AG10803 (cell line): ENCODE measurements around the gene GNE.
A peak's percentile ranks its signal among the peaks of the same experiment; 100 is the strongest.

ENCODE experiments used
- DNase-seq: peaks from one replicate; pipeline ENCODE4 v3.0.0; 2010; ENCODE audit warnings: low read depth
- H3K4me3 ChIP-seq: 2 replicates; pipeline ENCODE4 v1.5.1; 2011; ENCODE audit warnings: mild to moderate bottlenecking, low read length, control low read depth
- TF ChIP-seq, protein P1 (sequence below): conservative IDR thresholded peaks from 2 replicates; pipeline ENCODE4 v1.5.1; 2011; ENCODE audit warnings: mild to moderate bottlenecking, low read length, control low read depth, inconsistent platforms

The GNE gene

GRCh38 chr9:36169708-36170107, 88.5 kb downstream of the GNE start:
- no peak overlapping the region for H3K4me3 ChIP-seq
- no peak for DNase-seq
- TF ChIP-seq, protein P1, sequence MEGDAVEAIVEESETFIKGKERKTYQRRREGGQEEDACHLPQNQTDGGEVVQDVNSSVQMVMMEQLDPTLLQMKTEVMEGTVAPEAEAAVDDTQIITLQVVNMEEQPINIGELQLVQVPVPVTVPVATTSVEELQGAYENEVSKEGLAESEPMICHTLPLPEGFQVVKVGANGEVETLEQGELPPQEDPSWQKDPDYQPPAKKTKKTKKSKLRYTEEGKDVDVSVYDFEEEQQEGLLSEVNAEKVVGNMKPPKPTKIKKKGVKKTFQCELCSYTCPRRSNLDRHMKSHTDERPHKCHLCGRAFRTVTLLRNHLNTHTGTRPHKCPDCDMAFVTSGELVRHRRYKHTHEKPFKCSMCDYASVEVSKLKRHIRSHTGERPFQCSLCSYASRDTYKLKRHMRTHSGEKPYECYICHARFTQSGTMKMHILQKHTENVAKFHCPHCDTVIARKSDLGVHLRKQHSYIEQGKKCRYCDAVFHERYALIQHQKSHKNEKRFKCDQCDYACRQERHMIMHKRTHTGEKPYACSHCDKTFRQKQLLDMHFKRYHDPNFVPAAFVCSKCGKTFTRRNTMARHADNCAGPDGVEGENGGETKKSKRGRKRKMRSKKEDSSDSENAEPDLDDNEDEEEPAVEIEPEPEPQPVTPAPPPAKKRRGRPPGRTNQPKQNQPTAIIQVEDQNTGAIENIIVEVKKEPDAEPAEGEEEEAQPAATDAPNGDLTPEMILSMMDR, result no peak

DNA sequence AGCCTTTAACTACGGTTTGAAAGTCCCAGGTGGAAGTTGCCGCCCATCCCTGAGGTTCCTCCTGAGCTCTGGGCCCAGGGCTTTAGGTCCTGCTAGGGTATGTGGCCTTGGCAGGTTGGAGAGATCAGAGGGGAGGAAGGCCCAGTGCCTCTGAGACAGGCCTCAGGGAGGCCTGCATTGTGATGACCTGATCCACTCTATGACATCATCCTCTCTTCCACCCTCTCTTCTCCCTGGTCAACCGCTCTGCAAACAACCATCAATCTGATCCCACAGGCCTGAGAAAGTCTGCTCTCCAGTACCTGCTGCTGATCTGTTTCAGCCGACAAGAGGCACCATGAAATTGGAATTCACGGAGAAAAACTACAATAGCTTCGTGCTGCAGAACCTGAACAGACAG, 89.1 kb downstream of the GNE start, which contains the start of gene CCIN:
TSS of gene CCIN (plus strand) at position 223 of the 400 bp plus-strand sequence. CDS start at position 338, 115 bp downstream.
- no peak for DNase-seq
- TF ChIP-seq, protein P1, result no peak
- no peak within 1 kb of the TSS for H3K4me3 ChIP-seq

DNA sequence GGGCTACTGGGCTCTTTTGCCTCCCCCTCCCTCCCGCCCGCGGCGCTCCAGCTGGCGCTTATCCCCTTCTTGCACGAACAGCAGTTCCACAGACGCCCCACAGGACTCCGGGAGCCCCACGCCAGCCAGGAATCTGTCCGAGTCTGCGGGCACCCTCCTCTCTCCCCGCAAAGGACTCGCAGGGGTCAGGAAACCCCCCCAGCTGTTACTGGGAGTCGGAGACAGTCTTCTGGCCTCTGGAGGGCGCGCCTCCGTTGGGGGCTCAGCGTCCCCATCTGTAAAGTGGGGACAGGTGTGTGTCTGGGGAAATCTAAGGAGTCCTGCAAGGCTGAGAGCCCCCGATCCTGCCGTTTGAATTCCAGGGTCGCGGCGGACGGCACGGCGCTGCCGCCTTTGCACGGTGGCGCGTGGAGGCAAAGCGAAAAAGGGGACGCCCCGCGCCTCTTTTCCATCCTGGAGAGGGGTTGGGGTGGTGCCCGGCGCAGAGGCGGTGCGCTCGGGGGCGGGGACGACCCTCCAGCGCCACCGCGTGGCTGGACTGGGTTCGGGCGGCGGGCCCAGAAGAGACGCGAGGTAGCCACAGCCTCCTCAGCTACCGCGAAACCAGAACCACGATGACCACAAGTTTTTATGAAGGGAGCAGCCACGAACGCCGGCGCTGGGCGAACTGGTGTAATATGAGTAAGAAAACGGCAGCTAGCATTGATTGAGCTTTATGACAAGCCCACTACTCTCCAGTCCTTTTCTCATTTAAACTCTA, 91.9 kb downstream of the GNE start:
- peak overlapping the region; percentile 69 for H3K4me3 ChIP-seq
- TF ChIP-seq, protein P1, result peak; percentile 64

DNA sequence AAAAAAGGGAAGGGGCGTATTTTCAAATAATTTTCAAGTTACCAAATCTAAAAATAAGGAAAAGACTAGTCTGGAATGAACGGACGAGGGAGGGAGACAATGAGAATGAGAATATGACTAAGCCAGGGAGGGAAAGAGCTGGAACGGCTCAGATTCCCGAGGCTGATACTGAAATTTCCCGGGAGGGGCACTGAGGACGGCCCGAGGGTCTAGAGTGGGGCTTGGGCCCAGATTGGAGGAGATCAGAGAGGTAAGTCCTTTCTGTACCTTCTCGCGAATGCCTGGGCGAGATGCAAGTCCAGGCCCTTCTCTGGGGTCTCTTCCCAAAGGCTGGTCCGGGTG, 92.5 kb downstream of the GNE start:
- TF ChIP-seq, protein P1, result no peak
- H3K4me3 ChIP-seq, result peak overlapping the region; percentile 69
- DNase-seq, result peak; percentile 42

More for the DNA sequence above, 91.9 kb downstream of the GNE start:
- peak; percentile 85 for DNase-seq

- H3K4me3 ChIP-seq, result no peak overlapping the region
- no peak for DNase-seq
- TF ChIP-seq, protein P1, result no peak
Measured at GRCh38 chr9:36164989-36165388, 93.3 kb downstream of the GNE start.
